ENCODE results near the gene MMD.

- TF ChIP-seq CTCF (IDR thresholded peaks at IDR 0.05; ENCODE audit: poor library complexity, severe bottlenecking) (no peak), MXI1 (conservative IDR thresholded peaks at IDR 0.05; ENCODE audit: poor library complexity, severe bottlenecking) (no peak), EZH2 (IDR thresholded peaks at IDR 0.05; ENCODE audit: borderline replicate concordance, insufficient read depth, low read length, poor library complexity, severe bottlenecking) (no peak)
These were observed 30.6 kb upstream of the MMD start for GRCh38 chr17:55452139-55452790.
